GM19372 (cell line): ENCODE results near the gene GRPR.
"Not testable (repeated sequence)": the region's sequence is repeated elsewhere in the genome, so short reads cannot be mapped to it uniquely, and the experiment has no call there.

Experiments
- ATAC-seq: cut with Tn5 transposase; IDR thresholded peaks from one replicate; pipeline ENCODE4 v1.9.1; 2021; ENCODE audit warnings: mild to moderate bottlenecking, low read depth, moderate library complexity; ENCODE audit not compliant: unreplicated experiment

Gene GRPR

GRCh38 chrX:16175329-16176061 lies 52.1 kb downstream of the GRPR start:
- no peak for ATAC-seq

- ATAC-seq = no peak
Observed at GRCh38 chrX:16177260-16177659, 53.9 kb downstream of the GRPR start.

GRCh38 chrX:16183843-16184242 lies 60.5 kb downstream of the GRPR start:
- not testable (repeated sequence) for ATAC-seq

DNA sequence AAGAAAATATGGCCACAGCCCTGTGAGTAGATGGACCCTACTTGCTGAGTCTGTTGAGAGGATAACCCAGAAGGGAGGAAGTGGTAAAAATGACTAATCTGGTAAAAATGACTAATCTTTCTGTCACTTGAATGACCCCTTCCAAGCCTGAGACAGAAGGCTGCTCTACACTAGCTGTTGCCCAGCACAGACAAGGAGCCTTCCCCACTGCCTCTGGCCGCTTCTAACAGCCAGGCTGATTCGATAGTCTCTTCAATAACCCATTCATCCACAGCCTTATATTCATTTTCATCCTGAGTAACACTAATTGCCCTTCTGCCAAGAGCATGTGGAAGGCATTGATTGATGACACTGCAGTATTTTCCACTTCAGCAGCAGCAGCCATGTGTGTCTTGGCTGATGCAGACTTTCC lies 62.4 kb downstream of the GRPR start:
- peak; percentile 100 for ATAC-seq

DNA sequence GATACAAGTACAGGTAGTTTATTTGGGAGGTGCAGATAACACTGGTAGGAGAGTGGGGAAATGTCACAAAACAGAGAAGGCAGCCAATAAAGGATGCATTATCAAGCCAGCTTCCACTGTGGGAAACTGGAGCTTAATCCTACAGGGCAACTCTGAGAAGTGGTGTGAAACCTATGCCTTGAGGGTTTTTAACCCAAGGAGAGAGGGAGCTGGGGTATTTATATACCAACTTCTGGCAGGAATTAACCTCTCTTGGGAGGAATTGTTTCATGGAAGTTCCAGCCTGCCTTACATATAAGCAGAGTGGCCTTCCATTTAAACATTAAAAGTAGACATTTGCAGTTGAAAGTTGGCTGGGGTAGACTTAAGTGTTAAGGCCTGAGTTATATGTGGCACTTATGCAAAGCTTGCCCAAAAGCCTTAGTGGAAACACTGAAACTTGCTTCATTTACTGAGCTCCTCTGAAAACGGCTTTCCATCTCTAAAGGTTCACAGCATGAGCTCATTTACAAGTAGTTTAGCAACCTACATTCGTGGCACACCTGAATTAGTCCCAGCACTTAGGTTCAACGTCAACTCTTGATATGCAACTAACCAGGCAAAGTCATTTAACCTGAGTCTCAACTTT lies 63.1 kb downstream of the GRPR start:
- ATAC-seq = no peak

- no peak for ATAC-seq
Observed at GRCh38 chrX:16187024-16187760, 63.8 kb downstream of the GRPR start.

GRCh38 chrX:16188687-16189086 lies 65.3 kb downstream of the GRPR start:
- no peak for ATAC-seq

DNA sequence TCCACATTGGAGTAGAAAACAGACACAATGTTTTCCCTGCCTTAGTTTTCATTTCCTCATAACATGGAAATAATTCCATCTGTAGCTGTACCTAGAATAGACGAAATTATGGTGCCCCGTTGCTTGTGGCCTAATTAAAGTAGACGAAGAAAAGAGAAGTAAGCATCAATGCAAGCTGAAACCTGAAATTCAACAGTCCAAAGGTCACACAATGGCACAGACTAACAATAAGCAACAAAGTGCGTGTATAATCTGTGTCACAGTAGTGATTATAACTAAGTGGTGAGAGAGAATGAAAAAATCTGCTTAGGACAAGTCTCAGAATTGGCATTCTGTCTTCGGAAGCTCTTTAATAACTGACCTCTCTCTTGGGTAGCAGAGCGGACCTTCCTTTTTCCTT lies 68.2 kb downstream of the GRPR start:
- no peak for ATAC-seq

DNA sequence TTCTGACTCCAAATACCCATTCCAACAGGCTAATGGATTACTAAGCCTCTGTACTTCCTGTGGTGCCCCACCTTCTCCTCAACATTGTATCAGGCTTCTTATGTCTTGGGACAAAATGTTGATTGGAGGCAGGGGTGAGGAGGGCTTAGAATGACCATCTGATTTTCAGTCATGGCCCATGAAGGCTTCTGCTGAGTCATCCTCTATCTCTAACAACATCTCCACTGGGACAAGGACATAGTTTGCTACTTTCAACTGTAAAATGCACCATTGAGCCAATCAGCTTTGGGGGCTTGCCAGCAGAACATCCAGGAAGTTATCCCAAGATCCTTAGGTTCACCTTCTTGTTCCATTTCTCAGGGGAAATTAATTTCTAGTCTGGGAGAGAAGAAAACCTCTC lies 73.5 kb downstream of the GRPR start:
- ATAC-seq = no peak

- ATAC-seq = no peak
Observed at GRCh38 chrX:16199343-16199742, 76.0 kb downstream of the GRPR start.

- no peak for ATAC-seq
Observed at GRCh38 chrX:16202943-16203342, 79.6 kb downstream of the GRPR start.
